H1 (cell line): ENCODE data around the gene RNF111. TPM values are rescaled to one million over a fixed set of nuclear protein-coding genes. Genes with fewer than 3 reads are reported as not detected.

Experiments
- FOSL1 ChIP-seq: IDR thresholded peaks from 2 replicates; pipeline ENCODE4 v1.6.1; 2011; ENCODE audit warnings: mild to moderate bottlenecking, low read depth, low read length, moderate library complexity; ENCODE audit not compliant: insufficient read depth
- JUND ChIP-seq: IDR thresholded peaks from 2 replicates; pipeline ENCODE4 v1.6.1; 2011; ENCODE audit warnings: mild to moderate bottlenecking, improper control_type of control experiment, low read length
- KDM1A ChIP-seq: fragments of 200-600, 300-600 bp; sonication (generic); IDR thresholded peaks from 2 replicates; pipeline ENCODE4 v1.7.1; 2016; ENCODE audit warnings: mild to moderate bottlenecking, low read length, borderline replicate concordance
- POLR2A ChIP-seq, 2 experiments: IDR thresholded peaks; 1 replicate in 1 of 2; 2 replicates in 1 of 2; pipeline ENCODE4 v1.6.1; 2011; ENCODE audit warnings: low read depth in 2 of 2, low read length in 2 of 2, mild to moderate bottlenecking in 2 of 2; ENCODE audit errors: control extremely low read depth in 1 of 2
- polyA plus RNA-seq, 7 experiments: library from polyadenylated mRNA; depleted of rRNA in 3 of 7; stranded (reverse) in 5 of 7; unstranded in 2 of 7; fragments of >200 nt in 5 of 7; fragments of 200-250 nt in 2 of 7; gene quantifications; 1 replicate in 5 of 7; 2 replicates in 1 of 7; 4 replicates in 1 of 7; pipeline versions ENCODE4 v1.2.1 to v1.2.3, GENCODE V29; 2011 to 2013; ENCODE audit warnings: missing spikeins in 2 of 7, mixed read lengths in 2 of 7
- total RNA-seq: library from RNA; stranded (reverse); fragmentation: NEBNext Ultra II Directional; extraction: Animal tissue kit (Norgen Biotek cat#: 25700); gene quantifications from 2 replicates; pipeline ENCODE4 v1.2.1, GENCODE V29; 2021

Gene RNF111
- total and polyA plus RNA-seq, 2 of the 8 experiments (the other 6 are each of a cell fraction or from before 2014, with no cell fraction given) = 18.5 to 26.6 TPM

DNA sequence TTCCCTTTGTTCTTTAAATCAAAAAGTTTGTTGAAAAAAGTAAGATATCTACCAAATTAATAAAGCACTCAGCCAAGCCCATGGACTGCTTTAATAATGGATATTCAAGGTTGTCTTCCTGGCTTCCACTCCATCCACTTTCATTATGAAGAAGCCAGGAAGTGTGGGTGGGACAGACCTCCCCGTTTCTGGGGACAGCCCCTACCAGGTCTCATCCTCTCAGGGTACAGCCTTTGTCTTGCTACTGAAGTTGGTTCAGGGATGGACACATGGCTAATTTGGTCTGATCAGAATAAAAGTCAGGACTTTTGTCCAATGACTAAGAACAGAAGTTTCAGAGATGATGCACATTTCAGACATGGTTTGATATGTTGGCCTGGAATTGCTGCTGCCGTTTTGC, 150.1 kb downstream of the RNF111 start (continued):
- TF ChIP-seq JUND (no peak), KDM1A (no peak), POLR2A (IDR thresholded peaks at IDR 0.05; ENCODE audit: control extremely low read depth in 1 of 2, low read depth in 2 of 2, low read length in 2 of 2) (no peak), FOSL1 (no peak)
- TF ChIP-seq, all 59 proteins: peak for 0
